MM.1S (cell line): ENCODE results near the gene RSPH6A.

Experiments
- EZH2 ChIP-seq: fragments of 300-600 bp; sonication (generic); optimal IDR thresholded peaks from 2 replicates; pipeline ENCODE3; 2017; ENCODE audit warnings: low read depth, mild to moderate bottlenecking, antibody characterized with exemption, low read length, mixed read lengths
- EZH2phosphoT487 ChIP-seq: fragments of 300-600 bp; sonication (generic); IDR thresholded peaks from 2 replicates; pipeline ENCODE4 v1.6.1; 2018; ENCODE audit warnings: antibody characterized with exemption, low read length
- TF ChIP-seq, protein P1 (sequence below): fragments of 300-600 bp; sonication (generic); IDR thresholded peaks from 2 replicates; pipeline ENCODE4 v1.5.1; 2016; ENCODE audit warnings: antibody characterized with exemption, low read length, mixed read lengths

DNA sequence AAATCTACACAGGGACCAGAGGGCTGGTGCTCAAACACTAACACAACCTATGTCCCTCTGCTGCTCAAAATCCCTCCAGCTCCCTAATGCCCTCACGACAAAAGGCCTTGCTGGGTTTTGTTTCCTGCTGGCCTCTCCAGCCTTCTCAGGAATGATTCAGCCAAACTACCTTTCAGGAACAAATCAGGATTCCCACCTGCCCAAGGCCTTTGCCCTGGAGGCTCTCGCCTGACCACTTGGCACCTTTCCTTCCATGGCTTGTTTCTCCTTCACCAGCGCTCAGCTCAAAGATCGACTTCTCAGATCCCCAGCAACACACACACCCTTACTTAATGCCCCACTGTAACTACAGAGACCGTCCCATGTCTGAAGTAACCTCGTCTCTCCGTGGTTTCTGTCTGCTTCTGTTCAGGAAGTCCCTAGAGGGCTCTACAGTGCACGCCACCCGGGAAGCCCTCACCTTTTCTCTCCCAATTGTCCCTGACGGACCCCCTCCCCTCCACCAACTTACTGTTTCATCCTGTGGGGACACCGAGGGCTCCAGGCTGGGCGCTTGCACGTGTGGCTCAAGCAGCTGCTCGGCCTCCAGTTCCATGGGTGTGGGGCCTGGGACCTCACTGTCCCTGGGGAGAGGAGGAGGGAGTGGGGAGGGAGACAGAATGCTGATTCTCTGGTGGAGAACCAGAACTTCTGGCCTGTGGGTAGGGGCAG is 42.8 kb downstream of the RSPH6A start:
- TF ChIP-seq, protein P1, sequence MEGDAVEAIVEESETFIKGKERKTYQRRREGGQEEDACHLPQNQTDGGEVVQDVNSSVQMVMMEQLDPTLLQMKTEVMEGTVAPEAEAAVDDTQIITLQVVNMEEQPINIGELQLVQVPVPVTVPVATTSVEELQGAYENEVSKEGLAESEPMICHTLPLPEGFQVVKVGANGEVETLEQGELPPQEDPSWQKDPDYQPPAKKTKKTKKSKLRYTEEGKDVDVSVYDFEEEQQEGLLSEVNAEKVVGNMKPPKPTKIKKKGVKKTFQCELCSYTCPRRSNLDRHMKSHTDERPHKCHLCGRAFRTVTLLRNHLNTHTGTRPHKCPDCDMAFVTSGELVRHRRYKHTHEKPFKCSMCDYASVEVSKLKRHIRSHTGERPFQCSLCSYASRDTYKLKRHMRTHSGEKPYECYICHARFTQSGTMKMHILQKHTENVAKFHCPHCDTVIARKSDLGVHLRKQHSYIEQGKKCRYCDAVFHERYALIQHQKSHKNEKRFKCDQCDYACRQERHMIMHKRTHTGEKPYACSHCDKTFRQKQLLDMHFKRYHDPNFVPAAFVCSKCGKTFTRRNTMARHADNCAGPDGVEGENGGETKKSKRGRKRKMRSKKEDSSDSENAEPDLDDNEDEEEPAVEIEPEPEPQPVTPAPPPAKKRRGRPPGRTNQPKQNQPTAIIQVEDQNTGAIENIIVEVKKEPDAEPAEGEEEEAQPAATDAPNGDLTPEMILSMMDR, result no peak
- TF ChIP-seq EZH2phosphoT487, result no peak
- TF ChIP-seq EZH2, result no peak
